Measurements from ENCODE around the gene FOXO6.

GRCh38 chr1:41355356-41355755 lies 5.9 kb upstream of the FOXO6 start:
- TF ChIP-seq, protein P1, sequence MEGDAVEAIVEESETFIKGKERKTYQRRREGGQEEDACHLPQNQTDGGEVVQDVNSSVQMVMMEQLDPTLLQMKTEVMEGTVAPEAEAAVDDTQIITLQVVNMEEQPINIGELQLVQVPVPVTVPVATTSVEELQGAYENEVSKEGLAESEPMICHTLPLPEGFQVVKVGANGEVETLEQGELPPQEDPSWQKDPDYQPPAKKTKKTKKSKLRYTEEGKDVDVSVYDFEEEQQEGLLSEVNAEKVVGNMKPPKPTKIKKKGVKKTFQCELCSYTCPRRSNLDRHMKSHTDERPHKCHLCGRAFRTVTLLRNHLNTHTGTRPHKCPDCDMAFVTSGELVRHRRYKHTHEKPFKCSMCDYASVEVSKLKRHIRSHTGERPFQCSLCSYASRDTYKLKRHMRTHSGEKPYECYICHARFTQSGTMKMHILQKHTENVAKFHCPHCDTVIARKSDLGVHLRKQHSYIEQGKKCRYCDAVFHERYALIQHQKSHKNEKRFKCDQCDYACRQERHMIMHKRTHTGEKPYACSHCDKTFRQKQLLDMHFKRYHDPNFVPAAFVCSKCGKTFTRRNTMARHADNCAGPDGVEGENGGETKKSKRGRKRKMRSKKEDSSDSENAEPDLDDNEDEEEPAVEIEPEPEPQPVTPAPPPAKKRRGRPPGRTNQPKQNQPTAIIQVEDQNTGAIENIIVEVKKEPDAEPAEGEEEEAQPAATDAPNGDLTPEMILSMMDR (IDR thresholded peaks at IDR 0.05) = no peak
- TF ChIP-seq POLR2A (IDR thresholded peaks at IDR 0.05) = no peak

Measured in transverse colon (tissue), 3 donors.